ENCODE measurements around the gene SUMF1. TPM values are rescaled to one million over a fixed set of nuclear protein-coding genes. Genes with fewer than 3 reads are reported as not detected.

Gene SUMF1
- total RNA-seq, 6 experiments from 2014 or later = 15.9 to 32.4 (median 21.3) TPM

- no peak for DNase-seq
- no peak for ATAC-seq
- H3K27ac ChIP-seq = peak overlapping the region; percentile 76 to 91 (median 85)
- no peaks in the 10 kb centered on the region for H3K9me3 ChIP-seq
- H3K36me3 ChIP-seq = no peaks in the 10 kb centered on the region
- peak overlapping the region; percentile 82 to 88 (median 88) for H3K4me3 ChIP-seq
- no peaks in the 10 kb centered on the region for H3K27me3 ChIP-seq
- H3K4me1 ChIP-seq = peaks cover 0 to 16% (median 0%) of the 10 kb centered on the region in 4 donors
- no peak for TF ChIP-seq POLR2A (IDR thresholded peaks at IDR 0.05)
- TF ChIP-seq CTCF (IDR thresholded peaks at IDR 0.05) = no peak
- intact Hi-C loops (cut with DNase I) = no loop called here
- WGBS (ENCODE audit: insufficient coverage, low coverage, low lambda C conversion rate, missing lambda C conversion rate) = 71% methylated on average over 13 of the region's 13 CpGs
Observed at GRCh38 chr3:4467522-4467867, 426 bp upstream of the SUMF1 start.

- Histone ChIP-seq H3K27ac (no peak overlapping the region), H3K4me1 (peaks cover 0 to 9% (median 0%) of the 10 kb centered on the region in 4 donors), H3K4me3 (no peak overlapping the region), H3K9me3 (no peaks in the 10 kb centered on the region), H3K36me3 (no peaks in the 10 kb centered on the region), H3K27me3 (no peaks in the 10 kb centered on the region)
- ATAC-seq (no peak), DNase-seq (no peak)
- intact Hi-C loops (cut with DNase I) = no loop called here
- 81% methylated on average over 1 of the region's 1 CpG for WGBS (ENCODE audit: insufficient coverage, low coverage, low lambda C conversion rate, missing lambda C conversion rate)
- TF ChIP-seq CTCF (IDR thresholded peaks at IDR 0.05) (no peak), POLR2A (IDR thresholded peaks at IDR 0.05) (no peak)
Observed at GRCh38 chr3:4464576-4464975, 2.5 kb downstream of the SUMF1 start.

GRCh38 chr3:4462369-4463040 is 4.6 kb downstream of the SUMF1 start:
- intact Hi-C loops (cut with DNase I) = no loop called here
- no peak overlapping the region for H3K27ac ChIP-seq
- H3K4me3 ChIP-seq = no peak overlapping the region
- ATAC-seq (no peak), DNase-seq (no peak)
- no peaks in the 10 kb centered on the region for H3K27me3 ChIP-seq
- WGBS (ENCODE audit: insufficient coverage, low coverage, low lambda C conversion rate, missing lambda C conversion rate) = 96% methylated on average over 3 of the region's 3 CpGs
- TF ChIP-seq CTCF (IDR thresholded peaks at IDR 0.05) = no peak
- no peak for TF ChIP-seq POLR2A (IDR thresholded peaks at IDR 0.05)
- no peaks in the 10 kb centered on the region for H3K9me3 ChIP-seq
- H3K36me3 ChIP-seq = no peaks in the 10 kb centered on the region
- peaks cover 0 to 9% (median 0%) of the 10 kb centered on the region in 4 donors for H3K4me1 ChIP-seq

- no peak for TF ChIP-seq POLR2A (IDR thresholded peaks at IDR 0.05)
- TF ChIP-seq CTCF (IDR thresholded peaks at IDR 0.05) = no peak
- Histone ChIP-seq H3K9me3 (no peaks in the 10 kb centered on the region), H3K36me3 (no peaks in the 10 kb centered on the region), H3K4me3 (no peak overlapping the region), H3K27ac (no peak overlapping the region), H3K27me3 (no peaks in the 10 kb centered on the region), H3K4me1 (peaks cover 0 to 9% (median 0%) of the 10 kb centered on the region in 4 donors)
- ATAC-seq (no peak), DNase-seq (no peak)
- intact Hi-C loops (cut with DNase I) = no loop called here
- 56% methylated on average over 2 of the region's 2 CpGs for WGBS (ENCODE audit: insufficient coverage, low coverage, low lambda C conversion rate, missing lambda C conversion rate)
Observed at GRCh38 chr3:4461468-4462090, 5.5 kb downstream of the SUMF1 start.
